GM19455 (cell line): ENCODE data around the gene LGALS3BP.

Experiments
- ATAC-seq: cut with Tn5 transposase; IDR thresholded peaks from one replicate; pipeline ENCODE4 v1.9.1; 2021; ENCODE audit not compliant: unreplicated experiment

Gene LGALS3BP

GRCh38 chr17:78985395-78985794, 5.7 kb upstream of the LGALS3BP start:
- no peak for ATAC-seq

GRCh38 chr17:78981010-78981888, 1.5 kb upstream of the LGALS3BP start:
- no peak for ATAC-seq

GRCh38 chr17:78980624-78980972, 875 bp upstream of the LGALS3BP start:
- no peak for ATAC-seq

GRCh38 chr17:78977997-78978973, 1.4 kb downstream of the LGALS3BP start:
- ATAC-seq: no peak

- ATAC-seq: no peak
Measured at GRCh38 chr17:78977681-78977943, 2.1 kb downstream of the LGALS3BP start.

- ATAC-seq: no peak
Measured at GRCh38 chr17:78976907-78977680, 2.6 kb downstream of the LGALS3BP start.

- ATAC-seq: no peak
Measured at GRCh38 chr17:78974635-78975591, 4.8 kb downstream of the LGALS3BP start.

GRCh38 chr17:78973792-78974520, 5.8 kb downstream of the LGALS3BP start:
- ATAC-seq: no peak

GRCh38 chr17:78973196-78973595, 6.5 kb downstream of the LGALS3BP start:
- no peak for ATAC-seq

GRCh38 chr17:78972507-78973105, 7.1 kb downstream of the LGALS3BP start:
- ATAC-seq: no peak

GRCh38 chr17:78971756-78972506, 7.8 kb downstream of the LGALS3BP start:
- no peak for ATAC-seq

GRCh38 chr17:78970834-78971755, 8.6 kb downstream of the LGALS3BP start:
- no peak for ATAC-seq

- ATAC-seq: no peak
Measured at GRCh38 chr17:78969865-78970264, 9.9 kb downstream of the LGALS3BP start.

- no peak for ATAC-seq
Measured at GRCh38 chr17:78967782-78968362, 11.9 kb downstream of the LGALS3BP start.

GRCh38 chr17:78966910-78967600, 12.7 kb downstream of the LGALS3BP start:
- no peak for ATAC-seq

- no peak for ATAC-seq
Measured at GRCh38 chr17:78966123-78966813, 13.5 kb downstream of the LGALS3BP start.
